CD14-positive monocyte (primary cell): Measurements from ENCODE around the gene KRT85. TPM values are rescaled to one million over a fixed set of nuclear protein-coding genes. Genes with fewer than 3 reads are reported as not detected.

Source experiments
- DNase-seq, 3 donors: peaks; one replicate each; pipeline ENCODE4 v3.0.0-alpha.2; 2011 to 2022
- H2AFZ ChIP-seq: 2 replicates; pipeline ENCODE4 v1.6.0; 2012; ENCODE audit warnings: mild to moderate bottlenecking, low read depth, low read length, inconsistent platforms; ENCODE audit not compliant: insufficient read depth, poor library complexity, severe bottlenecking
- H3K27ac ChIP-seq, 2 donors: 1 replicate in 1 of 2; 2 replicates in 1 of 2; pipeline ENCODE4 v1.5.1; 2012 to 2013; ENCODE audit warnings: low read length in 2 of 2, control low read depth in 1 of 2, inconsistent platforms in 1 of 2, low read depth in 1 of 2, mild to moderate bottlenecking in 1 of 2
- H3K27me3 ChIP-seq, 2 donors: one replicate each; pipeline versions ENCODE4 v1.6.0 to v1.6.1; 2011 to 2013; ENCODE audit warnings: low read length in 2 of 2; ENCODE audit not compliant: control insufficient read depth in 2 of 2, insufficient read depth in 2 of 2
- H3K36me3 ChIP-seq, 2 donors: replicated peaks in 1 of 2; 1 replicate in 1 of 2; 2 replicates in 1 of 2; pipeline versions ENCODE4 v1.5.1 to v1.6.1; 2012 to 2013; ENCODE audit warnings: low read length in 2 of 2, control low read depth in 1 of 2, inconsistent platforms in 1 of 2, mild to moderate bottlenecking in 1 of 2; ENCODE audit not compliant: insufficient read depth in 2 of 2, control insufficient read depth in 1 of 2
- H3K4me1 ChIP-seq, 2 donors: 1 replicate in 1 of 2; 2 replicates in 1 of 2; pipeline versions ENCODE4 v1.5.1 to v1.6.1; 2012 to 2013; ENCODE audit warnings: low read length in 2 of 2, control low read depth in 1 of 2, inconsistent platforms in 1 of 2, mild to moderate bottlenecking in 1 of 2, moderate library complexity in 1 of 2; ENCODE audit not compliant: insufficient read depth in 2 of 2, control insufficient read depth in 1 of 2
- H3K4me2 ChIP-seq: replicated peaks from 2 replicates; pipeline ENCODE3; 2012; ENCODE audit warnings: low read length, moderate library complexity, mild to moderate bottlenecking; ENCODE audit not compliant: poor library complexity, severe bottlenecking; ENCODE audit errors: extremely low read depth
- H3K4me3 ChIP-seq, 3 experiments: fragments of 200-600 bp in 1 of 3; sonication (generic) in 1 of 3; replicated peaks in 1 of 3; 1 replicate in 2 of 3; 2 replicates in 1 of 3; pipeline ENCODE4 v1.5.1; 2011 to 2013; ENCODE audit warnings: low read length in 3 of 3, mild to moderate bottlenecking in 3 of 3, control low read depth in 2 of 3, low read depth in 2 of 3, inconsistent platforms in 1 of 3, moderate library complexity in 1 of 3
- H3K79me2 ChIP-seq: 2 replicates; pipeline ENCODE4 v1.6.0; 2012; ENCODE audit warnings: mild to moderate bottlenecking, control low read depth, inconsistent platforms, low read length, moderate library complexity; ENCODE audit not compliant: insufficient read depth
- H3K9ac ChIP-seq: 2 replicates; pipeline ENCODE4 v1.6.0; 2017; ENCODE audit warnings: low read length, mild to moderate bottlenecking; ENCODE audit not compliant: insufficient read depth, poor library complexity, severe bottlenecking
- H3K9me3 ChIP-seq, 2 donors: replicated peaks in 1 of 2; 1 replicate in 1 of 2; 2 replicates in 1 of 2; pipeline versions ENCODE4 v1.5.1 to v1.6.1; 2012 to 2013; ENCODE audit warnings: low read length in 2 of 2, control low read depth in 1 of 2; ENCODE audit not compliant: control insufficient read depth in 1 of 2, insufficient read depth in 1 of 2
- H4K20me1 ChIP-seq: 2 replicates; pipeline ENCODE4 v1.6.0; 2012; ENCODE audit warnings: mild to moderate bottlenecking, low read length, control low read depth, moderate library complexity; ENCODE audit not compliant: insufficient read depth
- H3K27ac Mint-ChIP-seq, 7 donors: one replicate each; pipeline ENCODE4 v1.8.0; 2020; ENCODE audit warnings: mild to moderate bottlenecking in 7 of 7, mixed read lengths in 7 of 7, moderate library complexity in 6 of 7, inconsistent platforms in 2 of 7
- H3K27me3 Mint-ChIP-seq, 3 donors: one replicate each; pipeline ENCODE4 v1.8.0; 2021 to 2022; ENCODE audit warnings: low read depth in 3 of 3, mild to moderate bottlenecking in 3 of 3, mixed read lengths in 3 of 3, moderate library complexity in 3 of 3, inconsistent platforms in 1 of 3
- H3K36me3 Mint-ChIP-seq, 2 donors: one replicate each; pipeline ENCODE4 v1.8.0; 2020; ENCODE audit warnings: mixed read lengths in 2 of 2, inconsistent platforms in 1 of 2, mild to moderate bottlenecking in 1 of 2
- H3K4me1 Mint-ChIP-seq: one replicate; pipeline ENCODE4 v1.8.0; 2020; ENCODE audit warnings: mild to moderate bottlenecking, mixed read lengths
- H3K4me3 Mint-ChIP-seq, 2 donors: one replicate each; pipeline ENCODE4 v1.8.0; 2020; ENCODE audit warnings: mild to moderate bottlenecking in 2 of 2, mixed read lengths in 2 of 2, moderate library complexity in 1 of 2
- H3K9me3 Mint-ChIP-seq, 7 donors: one replicate each; pipeline ENCODE4 v1.8.0; 2020 to 2022; ENCODE audit warnings: mixed read lengths in 7 of 7, mild to moderate bottlenecking in 6 of 7, moderate library complexity in 6 of 7, inconsistent platforms in 2 of 7
- CTCF ChIP-seq: fragments of 200-600 bp; IDR thresholded peaks from one replicate; pipeline ENCODE4 v1.8.0; 2022; ENCODE audit warnings: antibody characterized with exemption, mild to moderate bottlenecking
- WGBS: methylation state at CpG from one replicate; pipeline ENCODE4 v1.1.5; 2013; ENCODE audit warnings: missing lambda C conversion rate; ENCODE audit not compliant: insufficient coverage; 5-methylcytosine and 5-hydroxymethylcytosine counted together
- intact Hi-C, 2 donors: fragments of 100-400 bp; cut with micrococcal nuclease; formaldehyde crosslinking; loops; one replicate each; pipeline versions ENCODE4 v1.15.0 to v1.15.1; 2023
- polyA plus RNA-seq, 3 donors: library from polyadenylated mRNA; depleted of rRNA in 1 of 3; unstranded in 2 of 3; stranded (reverse) in 1 of 3; fragments of 300-500 nt in 2 of 3; fragments of >200 nt in 1 of 3; fragmentation: Illumina TruSeq in 2 of 3; gene quantifications; 1 replicate in 2 of 3; 2 replicates in 1 of 3; pipeline ENCODE4 v1.2.3, GENCODE V29; 2012 to 2021

The KRT85 gene
- polyA plus RNA-seq, 3 donors = not detected

DNA sequence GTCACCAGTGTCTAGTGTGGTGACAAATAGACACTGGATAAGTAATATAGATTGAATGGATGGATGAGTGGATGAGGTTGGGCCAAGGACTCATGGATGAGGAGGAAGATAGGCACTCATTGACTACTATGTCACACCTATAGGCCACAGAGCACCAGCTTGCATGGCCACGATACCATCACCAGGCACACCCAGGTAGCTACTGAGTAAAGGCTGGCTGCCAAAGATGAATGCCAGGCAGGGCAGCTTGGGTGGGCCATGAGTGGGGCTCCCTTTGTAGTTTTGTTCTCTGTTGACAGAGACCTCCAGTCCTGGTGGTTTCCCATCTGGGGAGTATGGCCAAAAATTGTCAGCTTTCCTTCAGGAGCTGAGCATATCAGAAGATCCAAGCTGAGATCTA, 34.9 kb downstream of the KRT85 start:
- H3K27me3 ChIP-seq = peaks cover 0 to 2% of the 10 kb centered on the region in 2 donors
- H4K20me1 ChIP-seq = no peaks in the 10 kb centered on the region
- peaks cover under 1% of the 10 kb centered on the region for H3K4me1 Mint-ChIP-seq
- H2AFZ ChIP-seq = no peak overlapping the region
- no peak overlapping the region for H3K4me2 ChIP-seq
- H3K36me3 ChIP-seq = no peaks in the 10 kb centered on the region
- no peaks in the 10 kb centered on the region for H3K9me3 ChIP-seq
- no CpG with 5 or more reads among the region's 1 CpG for WGBS
- no peaks in the 10 kb centered on the region for H3K4me1 ChIP-seq
- no peak overlapping the region for H3K27ac Mint-ChIP-seq
- no peak overlapping the region for H3K9ac ChIP-seq
- DNase-seq = no peak
- no peaks in the 10 kb centered on the region for H3K79me2 ChIP-seq
- H3K27me3 Mint-ChIP-seq = peaks cover 4 to 9% (median 5%) of the 10 kb centered on the region in 3 donors
- no peaks in the 10 kb centered on the region for H3K36me3 Mint-ChIP-seq
- H3K4me3 Mint-ChIP-seq = no peak overlapping the region
- H3K27ac ChIP-seq = no peak overlapping the region
- TF ChIP-seq CTCF = no peak
- no peak overlapping the region for H3K4me3 ChIP-seq
- intact Hi-C loops = no loop called here
- peaks cover 0 to 6% (median 4%) of the 10 kb centered on the region in 7 donors for H3K9me3 Mint-ChIP-seq

- Histone ChIP-seq H2AFZ (no peak overlapping the region), H3K27ac (no peak overlapping the region), H3K79me2 (no peaks in the 10 kb centered on the region), H4K20me1 (no peaks in the 10 kb centered on the region), H3K36me3 (no peaks in the 10 kb centered on the region), H3K4me2 (no peak overlapping the region), H3K4me3 (no peak overlapping the region), H3K9me3 (no peaks in the 10 kb centered on the region), H3K9ac (no peak overlapping the region), H3K4me1 (no peaks in the 10 kb centered on the region), H3K27me3 (peaks cover 2 to 3% of the 10 kb centered on the region in 2 donors)
- Mint-ChIP-seq H3K27ac (no peak overlapping the region), H3K4me3 (no peak overlapping the region), H3K36me3 (no peaks in the 10 kb centered on the region), H3K9me3 (peaks cover 0 to 6% (median 4%) of the 10 kb centered on the region in 7 donors), H3K4me1 (peaks cover 4% of the 10 kb centered on the region), H3K27me3 (peaks cover 4 to 15% (median 8%) of the 10 kb centered on the region in 3 donors)
- intact Hi-C loops = no loop called here
- no peak for TF ChIP-seq CTCF
- no peak for DNase-seq
- 96% methylated on average over 2 of the region's 3 CpGs for WGBS
Observed at GRCh38 chr12:52331833-52332232, 35.4 kb downstream of the KRT85 start.
